Measurements from ENCODE around the gene FSTL5.

Gene FSTL5

DNA sequence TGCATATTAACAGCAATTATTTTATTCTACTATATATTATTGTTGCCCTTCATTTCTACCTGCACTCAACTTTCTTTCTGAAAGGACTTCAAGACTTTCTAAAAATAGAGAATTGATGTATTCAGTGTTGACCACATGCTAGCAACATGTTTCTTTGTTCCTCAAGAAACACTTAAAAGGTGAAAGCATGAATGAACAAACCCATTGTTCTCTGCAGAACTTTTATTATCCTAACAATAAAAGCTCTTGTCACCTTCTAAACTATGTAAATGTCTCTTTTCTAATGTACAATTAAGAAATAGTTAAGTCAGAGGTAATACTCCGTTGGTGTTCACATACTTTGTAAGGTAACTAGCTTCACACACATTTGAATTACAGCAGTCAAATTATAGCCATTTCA is 638.7 kb downstream of the FSTL5 start:
- TF ChIP-seq, protein P1, sequence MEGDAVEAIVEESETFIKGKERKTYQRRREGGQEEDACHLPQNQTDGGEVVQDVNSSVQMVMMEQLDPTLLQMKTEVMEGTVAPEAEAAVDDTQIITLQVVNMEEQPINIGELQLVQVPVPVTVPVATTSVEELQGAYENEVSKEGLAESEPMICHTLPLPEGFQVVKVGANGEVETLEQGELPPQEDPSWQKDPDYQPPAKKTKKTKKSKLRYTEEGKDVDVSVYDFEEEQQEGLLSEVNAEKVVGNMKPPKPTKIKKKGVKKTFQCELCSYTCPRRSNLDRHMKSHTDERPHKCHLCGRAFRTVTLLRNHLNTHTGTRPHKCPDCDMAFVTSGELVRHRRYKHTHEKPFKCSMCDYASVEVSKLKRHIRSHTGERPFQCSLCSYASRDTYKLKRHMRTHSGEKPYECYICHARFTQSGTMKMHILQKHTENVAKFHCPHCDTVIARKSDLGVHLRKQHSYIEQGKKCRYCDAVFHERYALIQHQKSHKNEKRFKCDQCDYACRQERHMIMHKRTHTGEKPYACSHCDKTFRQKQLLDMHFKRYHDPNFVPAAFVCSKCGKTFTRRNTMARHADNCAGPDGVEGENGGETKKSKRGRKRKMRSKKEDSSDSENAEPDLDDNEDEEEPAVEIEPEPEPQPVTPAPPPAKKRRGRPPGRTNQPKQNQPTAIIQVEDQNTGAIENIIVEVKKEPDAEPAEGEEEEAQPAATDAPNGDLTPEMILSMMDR (conservative IDR thresholded peaks at IDR 0.05; ENCODE audit: low read depth), result no peak
- no peak for DNase-seq (ENCODE audit: low spot score)
- no peak overlapping the region for H3K27ac ChIP-seq
- ChIA-PET CTCF (interaction anchor here (0.7 kb wide), 1 partner anchor 305 kb away, joined by 3 read pairs; no protein-coding TSS in a partner anchor), POLR2A (ENCODE audit: low non-redundant PET) (no interaction called here)

DNA sequence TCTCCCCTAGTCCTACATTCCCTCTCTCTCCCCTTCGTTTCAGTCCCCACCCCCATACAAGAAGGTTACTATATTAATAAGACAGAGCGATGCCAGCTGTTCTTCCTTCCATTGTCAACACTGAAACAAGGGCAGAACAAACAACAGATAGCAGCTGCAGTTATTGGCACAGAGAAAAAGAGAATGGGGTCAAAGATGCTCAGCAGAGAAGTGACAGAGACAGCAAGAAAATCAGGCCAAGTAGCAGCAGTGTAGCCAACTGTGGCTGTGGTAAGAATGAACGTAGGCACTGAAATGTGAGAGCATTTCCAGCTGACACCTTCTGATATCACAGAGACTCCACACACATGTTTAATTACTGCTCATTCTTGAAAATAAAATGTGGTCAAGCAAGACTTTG is 641.8 kb downstream of the FSTL5 start:
- ChIA-PET CTCF (interaction anchor here (0.7 kb wide), 1 partner anchor 126 kb away, joined by 3 read pairs; no protein-coding TSS in a partner anchor), POLR2A (ENCODE audit: low non-redundant PET) (no interaction called here)
- TF ChIP-seq, protein P1 (conservative IDR thresholded peaks at IDR 0.05; ENCODE audit: low read depth), result no peak
- H3K27ac ChIP-seq, result no peak overlapping the region
- DNase-seq (ENCODE audit: low spot score), result no peak

DNA sequence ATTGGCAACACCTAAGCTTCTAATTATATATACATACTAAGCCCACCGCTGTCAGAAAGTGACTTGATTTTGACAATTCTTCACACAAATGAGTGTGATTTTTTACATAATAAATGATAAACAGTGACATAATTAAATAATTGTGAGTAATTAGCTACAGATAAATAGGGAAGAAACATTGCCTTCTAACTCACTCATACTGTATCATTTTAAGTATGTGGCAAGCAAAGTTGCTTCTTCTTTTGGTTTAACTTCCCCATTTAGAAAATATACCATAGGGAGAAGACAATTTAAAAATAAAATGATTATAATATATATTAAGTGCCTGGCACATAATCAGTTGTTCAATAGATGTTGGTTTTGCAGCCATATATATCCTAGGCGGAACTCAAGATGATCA is 644.2 kb downstream of the FSTL5 start:
- POLR2A ChIA-PET (ENCODE audit: low non-redundant PET), result no interaction called here

DNA sequence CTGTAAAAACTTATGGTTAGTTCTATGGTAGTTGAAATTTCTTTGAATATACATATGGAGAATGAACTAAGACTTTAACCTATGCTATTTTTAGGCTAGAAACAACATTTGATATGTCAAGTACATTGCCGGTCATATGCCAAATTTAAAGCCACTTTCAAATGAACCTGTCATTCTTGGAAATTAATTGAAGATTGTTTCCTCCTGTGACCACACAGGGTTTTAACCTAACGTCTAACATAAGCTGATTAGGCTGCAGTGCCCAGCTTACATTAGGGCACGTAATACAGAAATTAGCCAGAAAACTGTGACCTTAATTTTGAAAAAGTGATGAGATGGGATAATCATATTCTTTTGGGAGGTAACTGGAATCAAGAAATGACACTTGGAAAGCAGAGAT is 645.9 kb downstream of the FSTL5 start:
- ChIA-PET CTCF (no interaction called here), POLR2A (ENCODE audit: low non-redundant PET) (no interaction called here)
- TF ChIP-seq, protein P1 (conservative IDR thresholded peaks at IDR 0.05; ENCODE audit: low read depth), result no peak
- no peak for DNase-seq (ENCODE audit: low spot score)
- no peak overlapping the region for H3K27ac ChIP-seq

More for the DNA sequence above, 644.2 kb downstream of the FSTL5 start:
- no peak for DNase-seq (ENCODE audit: low spot score)
- TF ChIP-seq, protein P1 (conservative IDR thresholded peaks at IDR 0.05; ENCODE audit: low read depth), result no peak
- CTCF ChIA-PET, result no interaction called here
- H3K27ac ChIP-seq, result no peak overlapping the region

DNA sequence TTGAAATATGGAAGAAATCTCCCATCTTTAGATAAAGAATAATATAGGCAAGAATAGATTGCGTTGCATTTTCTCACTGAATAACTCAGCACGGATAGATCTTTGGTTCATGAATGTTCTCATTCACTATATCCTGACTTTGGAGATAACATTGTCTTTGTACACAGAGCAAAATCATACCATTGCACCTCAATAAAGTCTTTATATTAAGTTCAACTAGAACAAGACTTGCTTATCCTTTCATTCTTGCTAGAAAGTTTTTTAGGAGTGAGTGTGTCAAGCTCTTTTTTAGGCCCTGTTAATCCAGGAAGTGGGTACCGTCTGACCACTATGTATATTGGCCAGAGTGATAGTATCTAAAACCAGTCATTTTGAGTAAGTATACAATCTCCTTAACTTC is 658.7 kb downstream of the FSTL5 start:
- DNase-seq (ENCODE audit: low spot score), result no peak
- POLR2A ChIA-PET (ENCODE audit: low non-redundant PET), result no interaction called here
- CTCF ChIA-PET, result no interaction called here

DNA sequence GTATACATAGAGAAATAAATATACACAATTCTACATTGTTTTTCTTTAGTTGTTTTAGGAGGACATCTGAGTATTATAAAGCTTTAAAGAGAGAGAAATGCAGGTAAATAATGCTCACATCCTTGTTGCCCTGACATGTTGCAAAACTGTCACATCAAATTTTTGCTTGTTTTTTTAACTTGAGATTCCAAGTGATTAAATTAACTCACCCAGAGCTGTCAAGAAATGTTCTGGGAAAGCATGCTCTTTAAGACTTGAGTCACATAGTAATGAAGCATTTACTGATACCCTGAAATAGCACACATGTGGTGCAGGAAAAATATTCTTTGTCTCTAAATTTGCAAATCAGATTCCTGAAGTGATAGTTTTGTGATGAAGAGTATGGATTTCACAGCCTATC is 665.6 kb downstream of the FSTL5 start:
- no peak for DNase-seq (ENCODE audit: low spot score)
- no peak overlapping the region for H3K27ac ChIP-seq
- POLR2A ChIA-PET (ENCODE audit: low non-redundant PET), result no interaction called here
- CTCF ChIA-PET, result no interaction called here
- TF ChIP-seq, protein P1 (conservative IDR thresholded peaks at IDR 0.05; ENCODE audit: low read depth), result no peak

More for the DNA sequence above, 658.7 kb downstream of the FSTL5 start:
- H3K27ac ChIP-seq, result no peak overlapping the region
- TF ChIP-seq, protein P1 (conservative IDR thresholded peaks at IDR 0.05; ENCODE audit: low read depth), result no peak

DNA sequence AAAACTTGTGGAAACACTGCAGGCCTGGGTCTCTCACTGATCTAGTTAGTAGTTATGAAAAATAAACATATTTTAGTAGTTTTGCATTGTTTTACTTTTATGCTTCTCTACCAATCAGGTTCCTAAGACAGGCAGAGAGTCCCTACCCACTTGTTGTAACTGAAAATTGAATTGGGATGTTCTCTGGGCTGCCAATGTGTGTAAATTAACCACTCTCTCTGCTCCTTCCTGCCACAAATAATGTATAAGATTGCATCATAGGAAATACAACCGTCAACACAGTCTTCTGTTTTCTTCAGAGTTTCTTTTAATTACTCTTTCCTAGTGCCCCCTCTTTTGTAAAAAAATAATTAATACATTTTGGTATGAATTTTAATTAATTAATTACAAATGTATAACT is 677.3 kb downstream of the FSTL5 start:
- TF ChIP-seq, protein P1 (conservative IDR thresholded peaks at IDR 0.05; ENCODE audit: low read depth), result no peak
- no peak for DNase-seq (ENCODE audit: low spot score)
- no peak overlapping the region for H3K27ac ChIP-seq
- POLR2A ChIA-PET (ENCODE audit: low non-redundant PET), result no interaction called here
- CTCF ChIA-PET, result no interaction called here
